Kidney (tissue), 14 donors: ENCODE measurements around the gene RNF40. TPM values are rescaled to one million over a fixed set of nuclear protein-coding genes. Genes with fewer than 3 reads are reported as not detected.

Experiments used
- DNase-seq, 5 donors: peaks; one replicate each; pipeline ENCODE4 v3.0.0-alpha.2; 2013 to 2020
- FAIRE-seq: peaks from 2 replicates; lab custom pipeline; 2012; peaks lifted over from hg19 to GRCh38; lab: Jason Lieb, UNC
- H3K27ac ChIP-seq, 2 donors: one replicate each; pipeline ENCODE4 v1.7.0; 2013; ENCODE audit warnings: low read depth in 2 of 2, low read length in 2 of 2, inconsistent platforms in 1 of 2
- H3K27me3 ChIP-seq: one replicate; pipeline ENCODE4 v1.7.1; 2013; ENCODE audit warnings: low read length, inconsistent platforms; ENCODE audit not compliant: control insufficient read depth, insufficient read depth
- H3K36me3 ChIP-seq, 3 donors: one replicate each; pipeline versions ENCODE4 v1.7.0 to v1.7.1; 2013; ENCODE audit warnings: low read length in 3 of 3, control low read depth in 1 of 3, inconsistent platforms in 1 of 3; ENCODE audit not compliant: insufficient read depth in 3 of 3, control insufficient read depth in 2 of 3
- H3K4me1 ChIP-seq, 3 donors: one replicate each; pipeline versions ENCODE4 v1.7.0 to v1.7.1; 2013; ENCODE audit warnings: low read length in 3 of 3, inconsistent platforms in 1 of 3, low read depth in 1 of 3; ENCODE audit not compliant: control insufficient read depth in 2 of 3, insufficient read depth in 2 of 3
- H3K4me3 ChIP-seq, 3 donors: one replicate each; pipeline versions ENCODE4 v1.7.0 to v1.8.1; 2013; ENCODE audit warnings: low read length in 3 of 3, control low read depth in 1 of 3, inconsistent platforms in 1 of 3
- H3K9ac ChIP-seq, 3 donors: one replicate each; pipeline versions ENCODE4 v1.7.0 to v1.7.1; 2013; ENCODE audit warnings: low read length in 3 of 3, control low read depth in 1 of 3, inconsistent platforms in 1 of 3
- H3K9me3 ChIP-seq, 3 donors: one replicate each; pipeline versions ENCODE4 v1.7.0 to v1.7.1; 2013; ENCODE audit warnings: low read length in 3 of 3, control low read depth in 1 of 3, inconsistent platforms in 1 of 3; ENCODE audit not compliant: control insufficient read depth in 2 of 3, insufficient read depth in 1 of 3
- intact Hi-C: fragments of 100-400 bp; cut with DNase I; formaldehyde crosslinking; loops from one replicate; pipeline ENCODE4 v1.11.1; 2022
- polyA plus RNA-seq: library from polyadenylated mRNA; stranded (reverse); fragments of 350-450 nt; fragmentation: Illumina TruSeq; extraction: RNeasy Lipid Tissue Mini Kit (QIAGEN cat#74804); gene quantifications from one replicate; pipeline ENCODE4 v1.2.3, GENCODE V29; 2014; ENCODE audit warnings: low read depth, low replicate concordance; ENCODE audit not compliant: insufficient read depth
- total RNA-seq: library from RNA; stranded (reverse); fragmentation: NEBNext Ultra II Directional; extraction: Animal tissue kit (Norgen Biotek cat#: 25700); gene quantifications from one replicate; pipeline ENCODE4 v1.2.1, GENCODE V29; 2021
- TF ChIP-seq, protein P1 (sequence below): IDR thresholded peaks from 3 replicates; pipeline ENCODE4 v1.5.1; 2012; ENCODE audit warnings: mild to moderate bottlenecking, moderate library complexity, borderline replicate concordance; ENCODE audit not compliant: insufficient read depth; ENCODE audit errors: extremely low read depth
- donor health status: control.
- donor health status: control.
- donor health status: control.
- donor health status: control.
- donor health status: control.
- donor health status: DM: yes; HTN: yes; CAD: no.
- donor health status: Normal renal cell carcinoma (clear cell type).

RNF40 gene
- total and polyA plus RNA-seq, 2 donors from 2014 or later, result 74.3 to 109 TPM

DNA sequence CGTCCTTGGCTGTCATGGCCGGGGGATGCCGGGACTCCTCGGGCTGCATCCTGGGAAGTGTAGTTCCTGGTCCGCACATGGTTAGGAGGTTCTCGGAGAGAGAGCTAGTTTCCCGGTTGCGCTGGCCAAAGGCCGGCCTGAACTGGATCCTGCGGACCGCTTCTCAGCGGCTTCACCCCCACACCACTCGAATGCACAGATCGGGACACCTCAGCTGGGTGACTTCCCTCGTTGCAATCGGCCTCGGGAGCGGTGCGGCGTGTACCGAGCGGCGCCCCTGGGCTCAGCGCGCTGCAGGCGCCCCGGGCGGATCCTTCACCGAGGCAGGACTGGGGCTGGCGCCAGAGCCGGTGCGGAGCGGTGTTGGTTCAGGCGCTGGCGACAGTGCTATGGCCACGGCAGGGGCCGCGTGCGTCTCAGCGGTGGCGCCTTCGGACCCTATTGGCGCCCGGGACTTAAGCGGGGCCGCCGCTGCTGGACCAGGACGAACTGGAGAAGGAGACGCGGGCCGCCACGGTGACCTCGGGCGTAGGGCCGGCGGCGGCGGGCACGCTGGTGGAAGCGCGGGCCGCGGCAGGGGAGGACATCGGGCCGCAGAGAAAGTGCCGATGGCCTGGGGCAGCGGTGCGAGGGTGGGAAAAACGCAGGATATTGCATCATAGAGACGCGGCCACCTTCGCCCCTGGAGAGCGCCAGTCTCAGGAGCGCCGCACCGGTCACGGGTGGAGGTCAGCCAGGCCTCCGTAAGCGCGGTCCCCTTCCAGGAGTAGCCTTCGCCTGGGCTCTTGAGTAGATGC is 13.5 kb downstream of the RNF40 start:
- Histone ChIP-seq H3K27ac (peak overlapping the region; percentile 92 to 95), H3K36me3 (peaks cover 0 to 27% (median 18%) of the 10 kb centered on the region in 3 donors), H3K9ac (peak overlapping the region; percentile 38 to 74 (median 53)), H3K27me3 (no peaks in the 10 kb centered on the region), H3K9me3 (no peaks in the 10 kb centered on the region), H3K4me1 (peaks cover 0 to 10% (median 2%) of the 10 kb centered on the region in 3 donors), H3K4me3 (peak overlapping the region; percentile 66 to 75 (median 69))
- DNase-seq (peak; percentile 90 to 96 (median 94)), FAIRE-seq (no peak)
- intact Hi-C loops, result no loop called here
- TF ChIP-seq, protein P1, sequence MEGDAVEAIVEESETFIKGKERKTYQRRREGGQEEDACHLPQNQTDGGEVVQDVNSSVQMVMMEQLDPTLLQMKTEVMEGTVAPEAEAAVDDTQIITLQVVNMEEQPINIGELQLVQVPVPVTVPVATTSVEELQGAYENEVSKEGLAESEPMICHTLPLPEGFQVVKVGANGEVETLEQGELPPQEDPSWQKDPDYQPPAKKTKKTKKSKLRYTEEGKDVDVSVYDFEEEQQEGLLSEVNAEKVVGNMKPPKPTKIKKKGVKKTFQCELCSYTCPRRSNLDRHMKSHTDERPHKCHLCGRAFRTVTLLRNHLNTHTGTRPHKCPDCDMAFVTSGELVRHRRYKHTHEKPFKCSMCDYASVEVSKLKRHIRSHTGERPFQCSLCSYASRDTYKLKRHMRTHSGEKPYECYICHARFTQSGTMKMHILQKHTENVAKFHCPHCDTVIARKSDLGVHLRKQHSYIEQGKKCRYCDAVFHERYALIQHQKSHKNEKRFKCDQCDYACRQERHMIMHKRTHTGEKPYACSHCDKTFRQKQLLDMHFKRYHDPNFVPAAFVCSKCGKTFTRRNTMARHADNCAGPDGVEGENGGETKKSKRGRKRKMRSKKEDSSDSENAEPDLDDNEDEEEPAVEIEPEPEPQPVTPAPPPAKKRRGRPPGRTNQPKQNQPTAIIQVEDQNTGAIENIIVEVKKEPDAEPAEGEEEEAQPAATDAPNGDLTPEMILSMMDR, result no peak

DNA sequence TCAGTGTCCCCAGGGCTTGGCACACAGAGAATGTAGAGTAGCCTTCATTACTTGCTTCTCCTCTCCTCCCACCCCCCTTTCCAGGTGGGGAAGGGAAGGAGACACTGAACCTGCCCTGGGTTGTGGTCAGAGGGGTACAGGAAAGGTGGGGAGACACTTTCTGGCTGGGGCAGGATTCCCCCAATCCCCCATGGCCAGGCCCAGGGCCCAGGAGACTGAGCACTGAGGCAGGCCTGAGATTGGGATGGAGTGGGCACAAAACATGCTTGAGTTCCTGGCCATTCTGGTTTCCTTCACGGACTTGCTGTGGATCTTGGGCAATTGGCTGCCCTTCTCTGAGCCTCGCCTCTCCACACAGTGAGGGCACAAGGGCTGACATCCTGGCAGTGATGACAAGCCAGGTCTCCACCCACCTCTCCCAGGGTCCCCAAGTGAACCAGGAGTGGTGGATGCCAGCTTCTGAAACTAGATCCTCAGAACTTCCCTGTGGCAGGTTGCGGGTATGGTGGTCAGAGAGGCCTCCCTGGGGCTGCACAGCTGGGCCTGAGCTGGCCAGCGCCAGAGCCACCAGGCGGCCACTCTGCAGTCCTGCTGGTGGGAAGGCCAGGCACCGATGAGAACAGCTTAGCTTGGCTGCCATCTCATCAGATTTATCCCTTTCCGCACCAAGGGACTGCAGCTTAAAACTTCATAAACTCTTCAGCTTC is 15.6 kb downstream of the RNF40 start:
- Histone ChIP-seq H3K27me3 (no peaks in the 10 kb centered on the region), H3K4me1 (peaks cover 0 to 10% (median 2%) of the 10 kb centered on the region in 3 donors), H3K36me3 (peaks cover 0 to 12% (median 4%) of the 10 kb centered on the region in 3 donors), H3K9ac (no peak overlapping the region), H3K4me3 (no peak overlapping the region), H3K27ac (no peak overlapping the region), H3K9me3 (no peaks in the 10 kb centered on the region)
- TF ChIP-seq, protein P1, result no peak
- FAIRE-seq (no peak), DNase-seq (peak in 4 of 5 donors; percentile 33 to 61 (median 44))
- intact Hi-C loops, result no loop called here

GRCh38 chr16:30778549-30779244 is 16.6 kb downstream of the RNF40 start:
- H3K36me3 ChIP-seq, result peaks cover 0 to 11% (median 5%) of the 10 kb centered on the region in 3 donors
- TF ChIP-seq, protein P1, result no peak
- FAIRE-seq, result no peak
- no peak overlapping the region for H3K9ac ChIP-seq
- no peak overlapping the region for H3K4me3 ChIP-seq
- no peaks in the 10 kb centered on the region for H3K27me3 ChIP-seq
- peaks cover 0 to 10% (median 2%) of the 10 kb centered on the region in 3 donors for H3K4me1 ChIP-seq
- intact Hi-C loops, result no loop called here
- no peak overlapping the region for H3K27ac ChIP-seq
- no peaks in the 10 kb centered on the region for H3K9me3 ChIP-seq
- peak in 4 of 5 donors; percentile 33 to 65 (median 48) for DNase-seq
